NOMO-1 (cell line): ENCODE data around the gene CEBPA.

ENCODE experiments used
- DNase-seq, 2 experiments: peaks; one replicate each; lab custom pipeline; 2025; ENCODE audit not compliant: unreplicated experiment in 2 of 2; lab: John Stamatoyannopoulos, UW

Gene CEBPA

DNA sequence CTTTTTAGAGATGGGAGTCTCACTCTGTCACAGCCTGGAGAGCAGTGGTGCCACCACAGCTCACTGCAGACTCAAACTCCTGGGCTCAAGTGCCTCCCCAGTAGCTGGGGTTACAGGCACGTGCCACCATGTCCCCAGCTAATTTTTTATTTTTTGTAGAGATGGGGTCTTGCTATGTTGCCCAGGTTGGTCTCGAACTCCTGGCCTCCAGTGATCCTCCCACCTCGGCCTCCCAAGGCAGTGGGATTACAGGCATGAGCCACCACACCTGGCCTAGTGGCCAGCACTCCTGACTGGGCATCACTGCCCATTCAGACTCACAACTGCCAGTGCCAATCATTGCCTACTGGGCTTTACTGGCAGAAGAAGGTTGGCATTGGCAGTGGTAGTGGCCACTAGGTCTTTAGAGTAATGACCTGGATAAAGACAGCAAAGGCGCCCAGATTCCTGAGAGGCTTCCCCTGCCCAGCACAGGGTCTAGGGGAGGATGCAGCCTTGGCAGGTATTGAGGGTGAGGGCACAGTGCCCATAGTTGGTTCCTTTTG lies 49.8 kb downstream of the CEBPA start:
- no peak for DNase-seq

DNA sequence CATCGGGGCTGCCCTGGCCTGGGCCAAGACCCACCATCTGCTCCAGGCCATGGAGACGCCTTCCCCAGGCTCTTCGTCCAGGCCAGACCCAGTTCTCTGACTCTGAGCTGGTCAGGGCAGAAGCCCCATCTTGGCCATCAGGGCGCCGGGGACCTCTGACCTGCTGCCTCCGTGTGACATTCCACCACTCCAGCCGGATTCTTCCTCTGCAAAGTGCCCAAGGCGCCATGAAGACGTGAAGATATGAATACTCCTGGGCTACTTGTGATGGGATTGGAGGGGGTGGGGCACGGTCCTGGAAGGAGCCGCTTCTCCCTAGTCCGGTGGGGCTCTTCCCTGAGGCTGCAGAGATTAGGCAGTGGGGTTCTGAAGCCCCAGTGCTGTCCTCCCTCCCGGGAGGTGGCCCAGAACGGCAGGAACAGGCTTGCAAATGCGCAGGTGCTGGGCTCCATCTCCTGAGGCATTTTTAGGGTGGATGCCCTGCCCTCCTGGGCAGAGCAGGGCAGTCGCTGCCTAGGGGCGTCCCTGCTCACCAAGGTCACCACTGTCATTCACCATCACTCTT lies 50.7 kb downstream of the CEBPA start:
- no peak for DNase-seq

DNA sequence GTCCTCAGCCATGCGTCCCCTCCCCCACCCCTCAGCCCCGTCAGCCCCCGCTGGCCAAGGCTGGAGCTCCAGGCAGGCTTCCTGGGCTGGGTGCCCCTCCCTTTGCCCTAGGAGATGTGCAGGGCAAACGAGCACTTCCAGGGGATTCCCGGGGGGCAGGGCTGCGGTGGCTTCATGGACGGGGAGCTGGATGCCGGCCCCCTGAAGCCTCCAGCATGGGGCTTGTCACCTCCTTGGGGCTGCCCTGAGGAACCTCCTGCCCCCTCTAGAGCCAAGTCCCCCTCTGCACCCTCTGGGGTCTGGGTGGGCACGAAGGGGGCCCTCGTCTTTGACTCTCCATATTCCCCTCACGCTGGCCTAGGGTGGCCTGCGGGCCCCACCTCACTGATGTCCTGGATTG lies 51.3 kb downstream of the CEBPA start:
- DNase-seq = no peak

DNA sequence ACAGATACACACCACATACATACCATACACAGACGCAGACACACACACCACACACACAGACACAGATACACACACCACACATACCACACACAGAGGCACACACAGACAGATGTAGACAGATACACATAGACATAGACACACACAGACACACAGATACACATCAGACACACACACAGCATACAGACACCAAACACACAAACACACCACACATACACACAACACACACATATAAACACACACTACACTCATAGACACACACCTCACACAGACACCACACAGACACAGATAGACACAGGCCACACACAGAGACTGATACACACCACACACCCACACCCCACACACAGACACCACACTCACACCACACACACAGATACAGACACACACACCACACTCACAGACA lies 51.8 kb downstream of the CEBPA start:
- no peak for DNase-seq
